Endothelial cell of umbilical vein (primary cell): ENCODE data around the gene TPPP2. TPM values are rescaled to one million over a fixed set of nuclear protein-coding genes. Genes with fewer than 3 reads are reported as not detected.

Source experiments
- BruUV-seq: library from RNA; stranded (reverse); fragments of 400-500 nt; replicated peaks from 2 replicates; lab custom pipeline; 2021; lab: Mats Ljungman, UMichigan
- CTCF ChIA-PET: fragments of 300-600, 350-600 bp; sonication (Branson Sonifier 250); formaldehyde crosslinking; loops from one replicate; lab custom pipeline; 2021; ENCODE audit warnings: antibody characterized with exemption, inconsistent platforms; lab: Charles Lee
- POLR2A ChIA-PET: fragments of 300-600, 350-600 bp; sonication (Branson Sonifier 250); formaldehyde crosslinking; loops from one replicate; lab custom pipeline; 2021; ENCODE audit warnings: antibody characterized with exemption, inconsistent platforms; lab: Charles Lee
- DNase-seq: peaks from one replicate; pipeline ENCODE4 v3.0.0-alpha.2; 2011; ENCODE audit warnings: low read depth, low spot score
- FAIRE-seq: peaks from 2 replicates; lab custom pipeline; 2011; peaks lifted over from hg19 to GRCh38; lab: Jason Lieb, UNC
- H2AFZ ChIP-seq: 2 replicates; pipeline ENCODE4 v1.6.0; 2012; ENCODE audit warnings: low read depth, low read length, control low read depth, inconsistent platforms
- H3K27ac ChIP-seq: 2 replicates; pipeline ENCODE4 v1.5.1; 2011; ENCODE audit warnings: low read depth, mild to moderate bottlenecking, control low read depth, low read length, moderate library complexity; ENCODE audit not compliant: insufficient read depth
- H3K27me3 ChIP-seq, 2 experiments: 2 replicates each; pipeline versions ENCODE4 v1.6.0 to v1.6.1; 2011; ENCODE audit warnings: low read length in 2 of 2, mixed read lengths in 1 of 2; ENCODE audit not compliant: control insufficient read depth in 2 of 2, insufficient read depth in 2 of 2
- H3K36me3 ChIP-seq, 2 experiments: 2 replicates in 1 of 2; 3 replicates in 1 of 2; pipeline ENCODE4 v1.5.1; 2011; ENCODE audit warnings: low read length in 2 of 2, mild to moderate bottlenecking in 1 of 2, moderate library complexity in 1 of 2; ENCODE audit not compliant: control insufficient read depth in 2 of 2, insufficient read depth in 2 of 2; ENCODE audit errors: extremely low read depth in 1 of 2
- H3K4me1 ChIP-seq: 3 replicates; pipeline ENCODE4 v1.5.1; 2011; ENCODE audit warnings: mild to moderate bottlenecking, low read length; ENCODE audit not compliant: control insufficient read depth, insufficient read depth; ENCODE audit errors: extremely low read depth
- H3K4me2 ChIP-seq: 2 replicates; pipeline ENCODE4 v1.6.1; 2011; ENCODE audit warnings: low read length, control low read depth, mixed read lengths; ENCODE audit not compliant: insufficient read depth
- H3K4me3 ChIP-seq, 3 experiments: fragments of 200-600 bp in 1 of 3; sonication (generic), shearing (Covaris generic) in 1 of 3; replicated peaks in 1 of 3; 2 replicates each; pipeline ENCODE4 v1.5.1; 2011 to 2016; ENCODE audit warnings: control low read depth in 3 of 3, low read length in 3 of 3, mild to moderate bottlenecking in 2 of 3, inconsistent platforms in 1 of 3, low read depth in 1 of 3, moderate library complexity in 1 of 3; ENCODE audit not compliant: insufficient read depth in 1 of 3
- H3K79me2 ChIP-seq: 2 replicates; pipeline ENCODE4 v1.6.0; 2012; ENCODE audit warnings: low read length, inconsistent platforms; ENCODE audit not compliant: control insufficient read depth, insufficient read depth
- H3K9ac ChIP-seq: replicated peaks from 2 replicates; pipeline ENCODE3; 2011; ENCODE audit warnings: low read length, control low read depth; ENCODE audit not compliant: insufficient read depth; ENCODE audit errors: extremely low read depth
- H3K9me1 ChIP-seq: replicated peaks from 3 replicates; pipeline ENCODE4 v1.6.0; 2011; ENCODE audit warnings: mild to moderate bottlenecking, low read length; ENCODE audit not compliant: control insufficient read depth, insufficient read depth; ENCODE audit errors: extremely low read depth
- H3K9me3 ChIP-seq: replicated peaks from 2 replicates; pipeline ENCODE4 v1.5.1; 2012; ENCODE audit warnings: low read length, inconsistent platforms; ENCODE audit not compliant: control insufficient read depth, insufficient read depth
- H4K20me1 ChIP-seq: replicated peaks from 2 replicates; pipeline ENCODE3; 2011; ENCODE audit warnings: mild to moderate bottlenecking, low read length; ENCODE audit not compliant: control insufficient read depth, insufficient read depth; ENCODE audit errors: extremely low read depth
- EZH2 ChIP-seq: IDR thresholded peaks from 2 replicates; pipeline ENCODE4 v1.6.1; 2012; ENCODE audit warnings: borderline replicate concordance, low read depth, mild to moderate bottlenecking, moderate library complexity, low read length, inconsistent platforms; ENCODE audit not compliant: severe bottlenecking
- FOS ChIP-seq: IDR thresholded peaks from 2 replicates; pipeline ENCODE4 v1.6.1; 2011; ENCODE audit warnings: mild to moderate bottlenecking, low read length, moderate library complexity, borderline replicate concordance; ENCODE audit not compliant: insufficient read depth
- GATA2 ChIP-seq: IDR thresholded peaks from 2 replicates; pipeline ENCODE4 v1.7.0; 2011; ENCODE audit warnings: low read depth, mild to moderate bottlenecking, moderate library complexity, mixed read lengths, low read length; ENCODE audit not compliant: insufficient read length, insufficient read depth
- JUN ChIP-seq: IDR thresholded peaks from 2 replicates; pipeline ENCODE4 v1.6.1; 2011; ENCODE audit warnings: borderline replicate concordance, low read depth; ENCODE audit not compliant: insufficient read length, insufficient read depth
- MYC ChIP-seq: IDR thresholded peaks from one replicate; pipeline ENCODE4 v1.6.1; 2011; ENCODE audit warnings: mild to moderate bottlenecking, low read depth, low read length
- POLR2A ChIP-seq: IDR thresholded peaks from 2 replicates; pipeline ENCODE4 v1.6.1; 2012; ENCODE audit warnings: low read depth, mild to moderate bottlenecking, control low read depth, low read length
- POLR2AphosphoS5 ChIP-seq: IDR thresholded peaks from 2 replicates; pipeline ENCODE4 v1.6.1; 2012; ENCODE audit warnings: low read depth, mild to moderate bottlenecking, control low read depth, low read length, moderate library complexity; ENCODE audit not compliant: insufficient read depth
- dilution Hi-C: fragments of 300-500 bp; cut with MboI; formaldehyde crosslinking; loops from one replicate; pipeline ENCODE4 v1.15.0; 2019; ENCODE audit warnings: low sequenced_read_pairs; ENCODE audit not compliant: extremely low pct_ligation_motif_present
- intact Hi-C: fragments of 100-400 bp; cut with micrococcal nuclease; formaldehyde crosslinking; loops from one replicate; pipeline ENCODE4 v1.10.0; 2022
- polyA plus RNA-seq, 4 experiments: library from polyadenylated mRNA; depleted of rRNA in 3 of 4; stranded (reverse) in 3 of 4; unstranded in 1 of 4; fragments of >200 nt; gene quantifications; 2 replicates each; pipeline versions ENCODE4 v1.2.1 to v1.2.3, GENCODE V29; 2011 to 2012; ENCODE audit warnings: missing spikeins in 1 of 4
- total RNA-seq: library from RNA; stranded (reverse); gene quantifications from 2 replicates; pipeline ENCODE4 v1.2.3, GENCODE V29; 2021
- TF ChIP-seq, protein P1 (sequence below), 2 donors: IDR thresholded peaks; 1 replicate in 1 of 2; 2 replicates in 1 of 2; pipeline ENCODE4 v1.5.1; 2011; ENCODE audit warnings: low read length in 2 of 2, mild to moderate bottlenecking in 2 of 2, moderate library complexity in 2 of 2, control low read depth in 1 of 2, inconsistent platforms in 1 of 2, low read depth in 1 of 2; ENCODE audit not compliant: insufficient read depth in 1 of 2; ENCODE audit errors: extremely low read depth in 1 of 2
- TF ChIP-seq, protein P2 (sequence below): IDR thresholded peaks from 2 replicates; pipeline ENCODE4 v1.6.1; 2011; ENCODE audit not compliant: insufficient read depth, insufficient read length

The TPPP2 gene
- total and polyA plus RNA-seq, 2 donors (not counting 3 experiments of a cell fraction or from before 2014, with no cell fraction given): not detected

- H3K27me3 ChIP-seq: peaks cover 13 to 17% of the 10 kb centered on the region in 2 experiments
Observed at GRCh38 chr14:21055432-21056117, 25.6 kb downstream of the TPPP2 start.

More at GRCh38 chr14:21055432-21056117, 25.6 kb downstream of the TPPP2 start:
- no TSS peak for BruUV-seq
- dilution Hi-C loops: no loop called here
- Histone ChIP-seq H3K9ac (no peak overlapping the region), H3K4me1 (no peaks in the 10 kb centered on the region), H3K4me3 (no peak overlapping the region), H2AFZ (no peak overlapping the region), H3K9me3 (no peaks in the 10 kb centered on the region), H3K27ac (no peak overlapping the region), H3K9me1 (no peaks in the 10 kb centered on the region), H3K36me3 (no peaks in the 10 kb centered on the region), H3K79me2 (no peaks in the 10 kb centered on the region), H4K20me1 (no peaks in the 10 kb centered on the region), H3K4me2 (no peak overlapping the region)
- TF ChIP-seq EZH2: no peak
- no peak for TF ChIP-seq GATA2
- TF ChIP-seq, protein P1, sequence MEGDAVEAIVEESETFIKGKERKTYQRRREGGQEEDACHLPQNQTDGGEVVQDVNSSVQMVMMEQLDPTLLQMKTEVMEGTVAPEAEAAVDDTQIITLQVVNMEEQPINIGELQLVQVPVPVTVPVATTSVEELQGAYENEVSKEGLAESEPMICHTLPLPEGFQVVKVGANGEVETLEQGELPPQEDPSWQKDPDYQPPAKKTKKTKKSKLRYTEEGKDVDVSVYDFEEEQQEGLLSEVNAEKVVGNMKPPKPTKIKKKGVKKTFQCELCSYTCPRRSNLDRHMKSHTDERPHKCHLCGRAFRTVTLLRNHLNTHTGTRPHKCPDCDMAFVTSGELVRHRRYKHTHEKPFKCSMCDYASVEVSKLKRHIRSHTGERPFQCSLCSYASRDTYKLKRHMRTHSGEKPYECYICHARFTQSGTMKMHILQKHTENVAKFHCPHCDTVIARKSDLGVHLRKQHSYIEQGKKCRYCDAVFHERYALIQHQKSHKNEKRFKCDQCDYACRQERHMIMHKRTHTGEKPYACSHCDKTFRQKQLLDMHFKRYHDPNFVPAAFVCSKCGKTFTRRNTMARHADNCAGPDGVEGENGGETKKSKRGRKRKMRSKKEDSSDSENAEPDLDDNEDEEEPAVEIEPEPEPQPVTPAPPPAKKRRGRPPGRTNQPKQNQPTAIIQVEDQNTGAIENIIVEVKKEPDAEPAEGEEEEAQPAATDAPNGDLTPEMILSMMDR (IDR thresholded peaks at IDR 0.05; ENCODE audit: extremely low read depth in 1 of 2, insufficient read depth in 1 of 2, low read depth in 1 of 2, low read length in 2 of 2): no peak
- TF ChIP-seq FOS: no peak
- no peak for TF ChIP-seq POLR2AphosphoS5
- TF ChIP-seq JUN: no peak
- no peak for TF ChIP-seq POLR2A
- TF ChIP-seq, protein P2, sequence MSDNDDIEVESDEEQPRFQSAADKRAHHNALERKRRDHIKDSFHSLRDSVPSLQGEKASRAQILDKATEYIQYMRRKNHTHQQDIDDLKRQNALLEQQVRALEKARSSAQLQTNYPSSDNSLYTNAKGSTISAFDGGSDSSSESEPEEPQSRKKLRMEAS: no peak
- TF ChIP-seq MYC: no peak
- DNase-seq (no peak), FAIRE-seq (no peak)
- intact Hi-C loops: no loop called here
- POLR2A ChIA-PET: no interaction called here
- CTCF ChIA-PET: interaction anchor here (1.2 kb wide), 1 partner anchor 41 kb away, joined by 3 read pairs; no protein-coding TSS in a partner anchor
